ENCODE results near the gene IL22RA2.
A peak's percentile ranks its signal among the peaks of the same experiment; 100 is the strongest.
"Not testable (repeated sequence)": the region's sequence is repeated elsewhere in the genome, so short reads cannot be mapped to it uniquely, and the experiment has no call there.

IL22RA2 gene

DNA sequence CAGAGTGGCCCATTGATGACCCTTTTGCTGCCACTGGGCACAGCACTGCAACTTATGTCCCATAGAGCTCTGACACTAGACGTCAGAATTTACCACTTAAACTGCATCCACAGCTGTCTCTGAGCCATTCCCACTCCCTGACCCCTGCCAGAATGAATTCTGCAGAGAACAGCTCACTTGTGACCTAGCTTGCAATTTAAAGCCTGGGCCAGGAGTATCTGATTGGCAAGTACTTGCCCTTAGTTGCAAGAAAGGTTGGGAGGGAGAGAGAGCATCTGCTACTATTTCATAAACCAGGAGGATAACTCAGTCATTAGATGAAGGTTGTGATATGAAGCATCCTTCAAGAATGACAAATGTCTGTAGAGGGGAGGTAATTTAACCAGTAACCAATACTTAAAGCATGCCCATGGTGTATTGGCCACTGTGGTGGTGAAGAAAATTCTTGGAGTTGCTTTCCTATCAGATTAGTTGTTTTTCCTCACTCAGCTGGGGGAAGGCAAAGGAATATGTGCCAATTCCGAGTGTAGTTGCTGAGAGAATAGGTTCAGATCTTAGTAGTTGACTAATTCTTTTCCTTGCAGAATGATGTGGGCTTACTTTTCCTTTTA is 46.5 kb downstream of the IL22RA2 start:
- DNase-seq (ENCODE audit: low read depth, low spot score), result no peak

DNA sequence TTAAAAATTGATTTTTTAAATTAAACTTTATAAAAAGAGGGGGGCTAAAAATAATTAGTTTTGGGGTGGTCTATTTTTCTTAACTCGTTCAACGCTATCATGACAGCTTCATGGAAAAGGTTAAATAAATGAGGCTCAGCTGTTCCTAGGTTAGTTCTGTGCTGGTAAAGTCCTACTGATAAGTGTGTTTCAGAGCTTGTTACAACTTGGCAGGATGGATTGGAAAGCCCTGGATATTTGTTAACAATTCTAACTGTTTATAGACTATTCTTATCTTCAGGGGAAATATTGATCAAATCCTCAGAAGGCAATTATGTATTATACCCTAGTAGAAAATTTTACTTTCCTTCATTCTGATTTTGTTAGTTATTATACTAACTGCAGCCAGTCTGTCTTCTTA is 50.4 kb downstream of the IL22RA2 start:
- no peak for DNase-seq (ENCODE audit: low read depth, low spot score)

DNA sequence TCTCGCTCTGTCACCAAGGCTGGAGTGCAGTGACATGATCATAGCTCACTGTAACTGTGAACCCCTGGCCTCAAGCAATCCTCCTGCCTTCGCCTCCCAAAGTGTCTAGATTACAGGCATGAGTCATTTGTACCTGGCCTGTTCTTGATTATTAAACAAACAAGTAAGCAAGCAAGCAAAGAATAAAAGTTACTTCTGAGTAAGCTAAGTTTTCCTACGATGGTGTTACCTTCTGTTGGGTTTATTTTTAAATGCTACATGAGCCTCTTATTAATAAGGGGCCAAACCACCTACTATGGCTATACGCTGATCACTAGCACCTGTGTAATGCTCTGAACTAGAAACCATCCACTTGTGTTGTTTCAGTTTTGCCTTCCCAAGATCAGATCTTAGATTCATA is 50.8 kb downstream of the IL22RA2 start:
- no peak for DNase-seq (ENCODE audit: low read depth, low spot score)

DNA sequence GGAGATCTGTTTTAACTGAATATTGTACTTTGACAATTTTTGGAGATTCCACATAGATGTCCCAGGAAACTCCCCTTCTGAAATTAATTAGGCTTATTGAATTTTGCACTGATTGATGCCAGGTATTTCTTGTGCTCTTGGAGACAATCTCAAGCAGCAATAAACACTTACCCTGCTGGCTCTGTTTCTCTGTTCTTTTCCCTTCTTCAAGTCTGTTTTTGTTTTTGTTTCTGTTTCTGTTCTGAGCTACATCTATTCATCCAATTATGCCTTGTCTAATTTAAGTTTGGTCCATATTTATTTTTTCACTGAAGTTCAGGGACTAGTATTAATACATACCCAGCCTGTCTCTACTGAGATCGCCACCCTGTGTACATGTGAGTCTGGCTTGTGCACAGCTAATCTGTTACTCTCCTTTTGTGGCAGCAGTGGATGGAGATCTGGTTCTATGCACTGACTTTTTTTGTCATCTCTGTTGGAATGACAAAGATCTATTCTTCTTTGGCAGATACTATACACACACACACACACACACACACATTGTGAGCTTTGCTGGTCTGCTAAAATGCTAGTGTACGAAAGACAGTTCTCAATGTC is 51.9 kb downstream of the IL22RA2 start:
- no peak for DNase-seq (ENCODE audit: low read depth, low spot score)

DNA sequence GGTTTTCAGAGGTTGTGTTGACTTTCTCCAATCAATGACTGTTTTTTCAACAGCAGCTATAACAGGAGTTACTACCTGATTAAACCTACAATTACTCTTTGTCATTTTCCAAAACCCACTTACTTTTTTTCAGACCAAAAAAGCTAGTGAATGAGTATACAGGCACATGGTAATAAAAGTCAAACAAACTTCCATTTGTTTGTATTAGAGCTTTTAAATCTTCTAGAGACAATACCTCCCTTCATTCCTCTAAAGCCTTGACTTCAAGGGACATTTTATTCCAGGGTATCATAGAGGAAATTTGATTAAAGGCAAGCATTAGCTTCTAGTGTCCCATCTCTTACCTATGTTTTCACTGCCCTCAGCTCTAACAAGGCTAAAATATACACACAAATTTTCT is 52.7 kb downstream of the IL22RA2 start:
- DNase-seq (ENCODE audit: low read depth, low spot score), result no peak

DNA sequence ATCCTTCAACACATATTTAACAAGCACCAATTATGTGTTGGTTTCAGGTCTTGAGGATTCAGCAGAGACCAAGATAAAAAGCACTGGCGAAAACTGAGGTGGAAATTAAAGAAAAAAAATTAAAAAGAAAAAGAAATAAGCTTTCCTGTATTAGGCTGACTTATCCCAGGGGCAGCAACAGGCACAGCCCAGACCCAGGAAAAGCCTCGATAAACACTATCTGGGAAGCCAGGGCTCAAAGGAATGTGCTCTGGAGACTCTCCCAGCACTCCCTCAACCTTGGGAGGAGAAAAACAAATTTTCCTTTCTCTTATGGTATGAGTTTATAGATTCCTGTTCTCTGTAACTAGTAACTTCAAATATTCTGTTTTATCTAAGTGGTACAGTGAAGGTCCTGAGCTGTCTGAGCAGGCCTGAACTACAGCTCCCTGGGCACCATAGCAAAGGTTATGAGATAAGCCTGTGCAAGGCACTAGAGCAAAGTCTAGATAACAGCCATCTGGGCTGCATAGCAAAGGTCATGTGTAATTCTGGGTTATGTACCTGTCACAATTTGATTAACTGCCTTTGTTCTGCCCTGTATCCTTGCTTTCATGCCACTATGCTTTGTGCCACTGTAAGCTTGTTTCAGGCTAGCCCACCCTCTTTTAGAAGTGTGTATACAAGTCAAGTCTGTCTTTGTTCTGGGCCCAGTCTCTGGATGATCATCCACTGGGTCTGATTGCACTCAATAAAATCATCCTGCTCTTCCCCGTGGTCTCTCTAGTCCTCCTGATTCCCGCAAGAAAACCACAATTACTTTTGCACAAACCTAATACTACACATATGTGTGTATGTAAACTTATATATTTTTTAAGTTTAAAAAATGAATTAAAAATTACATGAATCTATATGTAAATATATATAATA is 54.0 kb downstream of the IL22RA2 start:
- DNase-seq (ENCODE audit: low read depth, low spot score), result no peak

DNA sequence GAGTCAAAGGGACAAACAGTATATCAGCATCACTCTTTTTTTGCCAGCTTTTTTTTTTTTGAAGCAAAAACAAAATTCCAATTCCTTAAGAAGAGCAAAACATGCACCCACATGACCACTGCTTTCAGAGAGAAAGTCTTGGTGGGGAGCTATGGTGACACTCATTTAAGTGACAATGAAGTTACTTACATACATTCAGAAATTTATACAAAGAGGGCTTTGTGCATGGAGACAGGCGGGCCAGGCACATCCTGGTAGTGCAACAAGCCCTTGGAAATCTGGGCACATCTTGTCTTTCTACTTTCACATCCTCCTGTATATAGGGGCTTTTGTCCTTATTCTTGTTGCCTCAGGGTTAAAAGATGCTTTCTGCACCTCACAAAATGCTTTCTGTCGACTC is 55.9 kb downstream of the IL22RA2 start:
- DNase-seq (ENCODE audit: low read depth, low spot score), result no peak

DNA sequence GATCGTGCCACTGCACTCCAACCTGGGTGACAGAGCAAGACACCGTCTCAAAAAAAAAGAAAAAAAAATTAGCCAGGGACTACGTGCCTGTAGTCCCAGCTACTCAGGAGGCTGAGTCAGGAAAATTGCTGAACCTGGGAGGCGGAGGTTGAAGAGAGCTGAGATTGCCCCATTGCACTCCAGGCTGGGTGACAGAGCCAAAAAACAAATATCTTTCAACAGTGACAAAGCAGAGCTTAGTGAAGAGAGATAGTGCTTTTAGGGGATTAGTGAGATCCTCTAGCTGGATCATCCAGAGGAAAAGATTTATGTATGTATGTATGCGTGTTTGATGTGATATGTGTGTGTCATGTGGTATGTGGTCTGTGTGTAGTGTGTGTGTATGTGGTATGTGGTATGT is 56.6 kb downstream of the IL22RA2 start:
- DNase-seq (ENCODE audit: low read depth, low spot score), result no peak

DNA sequence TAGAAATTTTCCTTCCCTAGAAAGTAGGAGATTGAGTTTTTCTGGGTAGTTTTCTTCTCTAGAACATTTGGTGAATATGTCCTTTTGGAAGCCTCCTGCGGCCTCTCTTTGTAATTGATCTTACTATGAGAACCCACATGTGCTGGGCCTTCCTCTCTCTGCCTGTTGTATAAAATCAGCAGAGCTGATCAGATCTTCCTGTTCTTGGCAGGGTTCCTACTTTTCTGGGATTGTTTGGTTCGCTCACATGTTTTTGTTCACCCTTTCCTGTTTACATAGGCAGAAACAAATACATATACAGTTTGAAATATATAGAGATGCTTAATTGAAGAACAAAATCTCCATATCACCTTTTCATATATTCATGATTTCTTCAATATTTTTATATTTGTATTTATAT is 57.8 kb downstream of the IL22RA2 start:
- DNase-seq (ENCODE audit: low read depth, low spot score), result no peak

DNA sequence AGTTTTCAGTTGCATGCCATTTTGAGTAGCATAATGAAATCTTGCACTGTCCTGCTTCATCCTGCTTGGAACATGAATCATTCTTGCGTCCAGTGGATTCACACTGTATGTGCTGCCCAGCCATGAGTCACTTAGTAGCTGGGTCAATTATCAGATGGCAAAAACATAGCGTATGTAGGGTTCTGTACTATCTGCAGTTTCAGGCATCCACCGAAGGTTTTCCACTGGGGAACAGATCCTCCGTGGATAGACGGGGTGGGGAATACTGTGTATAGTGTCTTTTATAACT is 61.4 kb downstream of the IL22RA2 start:
- DNase-seq (ENCODE audit: low read depth, low spot score), result no peak

DNA sequence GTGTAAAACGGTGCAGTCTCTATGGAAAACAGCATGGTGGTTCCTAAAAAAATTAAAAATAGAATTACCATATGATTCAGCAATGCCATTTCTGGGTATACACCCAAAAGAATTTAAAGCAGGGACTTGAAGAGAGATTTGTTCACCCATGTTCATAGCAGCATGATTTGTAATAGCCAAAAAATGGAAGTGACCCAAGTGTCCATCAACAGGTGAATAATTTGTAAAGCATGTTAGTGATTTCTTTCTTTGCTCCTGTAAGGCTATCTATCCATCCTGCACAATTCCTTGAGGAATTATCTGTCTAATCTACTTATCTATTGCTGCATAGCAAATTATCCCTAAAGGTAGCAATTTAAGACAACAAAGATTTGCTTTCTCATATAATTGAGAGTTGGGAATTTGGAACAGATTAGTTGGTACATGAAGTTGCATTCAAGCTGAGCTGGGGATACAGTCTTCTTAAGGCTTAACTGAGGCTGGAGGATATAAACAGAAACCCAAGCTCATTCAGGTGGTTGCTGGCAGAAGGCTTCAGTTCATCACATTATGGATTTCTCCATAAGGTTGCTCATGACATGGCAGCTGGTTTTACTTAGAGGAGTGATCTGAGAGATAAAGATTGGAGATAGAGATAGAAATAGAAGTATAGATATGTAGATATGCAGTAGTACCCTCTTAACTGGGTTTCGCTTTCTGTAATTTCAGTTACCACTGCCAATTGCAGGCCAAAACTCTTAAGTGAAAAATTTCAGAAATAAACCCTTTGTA is 62.0 kb downstream of the IL22RA2 start:
- DNase-seq (ENCODE audit: low read depth, low spot score), result no peak

DNA sequence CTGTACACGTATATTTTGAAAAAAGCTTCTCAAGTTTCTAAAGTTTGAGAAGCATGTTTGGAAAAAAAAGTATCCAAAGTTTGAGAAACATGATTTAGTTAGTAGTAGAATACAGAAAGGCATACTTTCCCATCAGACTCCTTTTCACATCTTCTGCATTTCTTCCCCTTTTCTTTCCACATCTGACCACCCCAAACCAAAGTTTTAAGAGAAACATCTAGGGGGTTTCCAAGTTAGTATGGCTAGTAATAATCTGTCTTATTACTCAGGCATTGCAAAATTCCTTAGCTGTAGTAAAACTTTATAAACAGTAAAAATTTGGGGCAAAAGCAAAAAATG is 65.7 kb downstream of the IL22RA2 start:
- no peak for DNase-seq (ENCODE audit: low read depth, low spot score)

DNA sequence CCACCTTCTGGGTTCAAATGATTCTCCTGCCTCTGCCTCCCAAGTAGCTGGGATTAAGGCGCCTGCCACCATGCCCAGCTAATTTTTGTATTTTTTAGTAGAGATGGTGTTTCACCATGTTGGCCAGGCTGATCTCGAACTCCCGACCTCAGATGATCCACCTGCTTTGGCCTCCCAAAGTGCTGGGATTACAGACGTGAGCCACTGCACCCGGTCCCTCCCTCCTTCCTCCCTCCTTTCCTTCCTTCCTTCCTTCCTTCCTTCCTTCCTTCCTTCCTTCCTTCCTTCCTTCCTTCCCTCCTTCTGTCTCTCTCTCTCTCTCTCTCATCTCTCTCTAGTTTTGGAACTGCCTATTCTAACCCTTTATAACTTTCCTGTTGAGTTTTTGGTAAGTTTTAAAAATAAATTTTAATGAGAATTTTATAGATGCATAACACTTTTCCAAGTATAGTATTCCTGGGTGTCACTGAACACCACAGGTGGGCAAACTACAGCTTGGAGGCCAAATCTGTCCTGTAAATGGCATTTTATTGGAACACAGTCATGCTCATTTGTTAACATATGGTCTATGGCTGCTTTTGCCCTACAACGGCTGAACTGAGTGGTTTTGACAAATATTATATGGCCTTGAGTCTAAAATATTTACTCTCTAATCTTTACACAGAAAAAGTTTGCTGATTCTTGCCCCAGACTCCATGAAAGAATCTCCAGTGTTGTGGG is 66.2 kb downstream of the IL22RA2 start:
- DNase-seq (ENCODE audit: low read depth, low spot score), result not testable (repeated sequence)

DNA sequence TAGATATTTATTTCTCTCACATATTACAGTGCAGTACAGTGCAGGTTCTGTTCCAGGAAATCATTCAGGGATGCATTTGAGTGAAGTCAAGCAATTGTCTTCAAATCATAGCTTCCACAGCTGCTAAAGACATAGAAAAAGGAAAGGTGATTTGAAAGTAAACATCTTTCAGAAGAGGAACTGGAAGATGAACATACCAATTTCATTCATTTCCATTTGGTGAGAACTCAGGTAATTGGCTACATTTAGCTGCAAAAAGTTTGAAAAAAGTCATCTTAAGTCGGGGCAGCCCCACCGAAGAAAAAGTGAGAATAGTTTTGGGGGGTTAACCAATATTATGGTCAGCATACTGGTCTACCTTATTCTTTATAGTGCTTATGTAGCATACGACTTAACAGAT is 67.3 kb downstream of the IL22RA2 start:
- DNase-seq (ENCODE audit: low read depth, low spot score), result no peak

DNA sequence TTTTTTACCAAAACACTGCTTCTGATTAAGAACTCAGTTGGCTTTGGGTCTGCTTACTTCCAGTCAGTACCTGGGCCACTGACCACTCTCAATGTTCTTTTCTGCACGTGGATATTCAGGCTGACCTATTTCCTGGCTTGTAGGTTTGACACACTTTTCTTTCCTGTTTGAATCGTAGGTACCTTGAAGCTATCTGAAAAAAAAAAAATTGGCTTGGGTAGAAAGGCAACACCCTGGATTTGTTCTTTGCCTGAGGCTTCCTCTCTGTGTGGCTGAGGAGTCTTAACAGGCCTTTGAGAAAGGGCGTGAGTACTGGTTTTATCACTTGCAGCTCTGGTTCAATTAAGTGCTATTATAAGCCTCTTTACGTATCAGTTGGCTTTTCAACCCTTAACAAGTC is 68.1 kb downstream of the IL22RA2 start:
- peak; percentile 34 for DNase-seq (ENCODE audit: low read depth, low spot score)

DNA sequence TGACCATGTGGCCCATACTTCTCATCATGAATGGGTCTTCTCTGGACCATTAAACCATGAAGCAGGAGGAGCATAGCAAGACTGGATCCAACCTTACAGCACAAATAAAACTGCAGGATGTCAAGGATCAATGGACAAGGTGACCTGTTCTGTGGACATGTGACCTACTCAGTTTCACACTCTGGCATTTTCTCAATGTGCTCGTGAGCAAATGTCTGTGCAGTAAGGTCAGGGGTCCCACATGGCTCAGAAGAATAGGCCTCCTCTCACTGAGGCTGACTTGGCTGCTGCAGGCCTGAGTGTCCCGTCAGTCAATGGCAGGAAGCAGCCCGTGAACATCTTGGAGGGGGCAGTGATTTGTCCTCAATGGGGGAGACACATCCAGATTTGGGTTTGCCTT is 68.5 kb downstream of the IL22RA2 start:
- DNase-seq (ENCODE audit: low read depth, low spot score), result no peak

DNA sequence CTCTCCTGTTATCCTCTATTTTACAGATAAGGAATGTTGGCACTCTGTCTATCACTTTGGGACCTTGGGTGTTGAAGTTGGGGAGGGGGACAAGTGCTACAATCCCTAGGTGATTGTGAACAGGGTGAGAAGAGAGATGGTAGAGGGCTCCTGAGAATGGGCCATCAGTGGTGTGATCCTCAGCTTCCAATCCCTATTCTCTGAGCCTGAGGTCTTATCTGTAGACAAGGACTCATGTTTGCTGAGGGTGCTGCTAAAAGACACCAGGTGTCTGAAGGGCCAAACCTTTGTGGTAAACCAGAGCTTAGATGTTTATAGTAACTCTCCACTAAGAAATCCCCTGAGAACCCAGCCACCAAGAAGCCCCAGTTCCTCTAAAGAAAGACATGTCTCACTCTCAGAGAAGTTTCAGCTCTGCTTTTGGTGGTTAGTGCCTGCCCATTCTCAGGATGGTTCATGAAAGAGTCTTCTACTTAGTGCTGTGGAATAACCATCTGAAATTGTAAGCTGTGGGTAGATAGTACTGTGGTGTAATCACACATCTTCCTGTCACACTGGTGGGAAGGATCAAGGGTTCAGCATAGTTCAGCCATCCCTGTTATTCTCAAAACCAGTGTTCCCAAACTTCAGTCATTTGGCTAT is 70.5 kb downstream of the IL22RA2 start:
- DNase-seq (ENCODE audit: low read depth, low spot score), result no peak

DNA sequence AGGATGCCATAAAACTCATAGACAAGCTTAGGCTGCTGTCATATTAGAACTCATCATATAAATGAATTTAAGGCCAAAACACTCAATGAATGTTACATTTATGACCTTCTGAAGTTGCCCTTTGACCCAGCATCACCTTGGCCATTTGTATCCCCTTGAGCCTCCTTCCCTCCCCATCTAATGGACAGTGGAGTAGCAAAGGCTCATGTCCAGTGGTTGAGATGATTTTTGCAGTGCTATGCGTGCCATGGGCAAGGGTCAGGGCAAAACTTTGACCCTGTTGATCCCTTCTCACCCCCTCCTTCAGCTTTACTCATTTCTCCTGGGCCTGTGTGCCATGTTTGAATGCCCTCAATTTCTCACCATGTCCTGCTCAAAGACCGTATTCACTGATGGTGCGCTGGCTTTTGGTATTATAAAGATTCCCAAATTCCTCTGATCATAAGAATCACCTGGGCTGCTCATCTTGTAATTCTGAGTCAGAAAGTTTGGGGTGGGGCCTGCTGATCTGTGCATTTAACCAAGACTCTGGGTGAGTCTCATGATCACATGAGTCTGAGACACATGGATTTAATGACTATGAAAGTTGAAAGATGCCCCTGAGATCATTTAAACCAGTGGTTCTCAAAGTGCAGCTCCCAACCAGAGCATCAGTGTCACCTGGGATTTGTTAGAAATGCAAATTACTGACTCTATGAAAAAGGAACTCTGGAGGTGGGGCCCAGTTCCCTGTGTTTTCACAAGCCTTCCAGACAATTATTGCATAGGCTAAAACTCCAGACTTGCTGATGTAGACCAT is 71.2 kb downstream of the IL22RA2 start:
- DNase-seq (ENCODE audit: low read depth, low spot score), result no peak

DNA sequence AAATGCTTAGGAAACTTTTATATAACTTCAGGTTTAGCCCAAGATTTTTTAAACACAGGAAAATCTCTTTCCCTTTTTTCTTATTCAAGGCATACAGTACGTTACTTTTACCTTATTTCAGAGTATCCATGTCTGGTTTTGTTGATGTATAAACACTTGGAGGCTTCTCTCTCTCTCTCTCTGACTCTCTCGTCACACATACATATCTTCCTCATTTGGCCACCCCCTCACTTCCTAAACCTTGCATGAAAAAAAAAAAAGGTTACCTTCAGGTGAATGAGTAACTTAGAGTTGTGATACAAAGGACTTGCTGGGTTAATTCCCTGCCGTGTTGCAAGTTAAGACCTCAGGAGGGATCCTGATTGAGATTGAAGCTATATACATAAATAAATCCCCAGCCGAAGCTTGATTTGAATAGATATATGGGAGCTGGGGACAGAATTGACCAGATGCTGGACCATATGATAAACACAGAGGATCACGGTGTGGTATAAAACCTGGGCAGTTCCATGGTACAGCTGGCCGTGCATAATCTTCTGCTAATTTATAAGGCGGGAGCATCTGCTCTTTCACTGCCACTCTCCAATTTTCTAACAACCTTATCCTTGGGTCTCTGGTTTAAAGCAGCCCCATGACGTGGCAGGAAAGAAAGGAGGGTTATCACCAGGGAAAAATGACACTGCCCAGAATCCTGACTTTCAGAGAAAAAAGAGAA is 73.6 kb downstream of the IL22RA2 start:
- DNase-seq (ENCODE audit: low read depth, low spot score), result no peak

DNA sequence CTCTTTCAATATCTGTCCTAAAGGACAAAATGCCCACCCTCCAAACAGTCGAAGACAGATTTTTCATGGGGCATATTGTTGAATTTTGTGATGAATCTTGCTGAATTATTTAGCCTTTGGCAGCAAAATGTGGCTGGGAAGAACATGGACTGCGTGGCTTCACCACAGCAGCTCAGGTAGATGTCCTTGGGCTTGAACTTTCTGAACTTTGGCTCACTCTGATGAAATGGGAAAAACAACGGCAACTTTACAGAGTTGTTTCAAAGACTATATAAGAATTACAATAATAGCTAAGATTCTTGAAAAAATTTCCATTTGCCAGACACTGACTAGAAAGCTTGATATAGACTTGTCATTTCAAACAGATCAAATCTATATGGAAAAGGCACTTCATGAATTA is 75.9 kb downstream of the IL22RA2 start:
- no peak for DNase-seq (ENCODE audit: low read depth, low spot score)
